ENCODE results near the gene SYK. TPM values are rescaled to one million over a fixed set of nuclear protein-coding genes. Genes with fewer than 3 reads are reported as not detected.

Gene SYK
- total RNA-seq, 1 donor from 2014 or later: 0.41 TPM

GRCh38 chr9:90927496-90927895, 125.9 kb downstream of the SYK start:
- H3K4me1 ChIP-seq (ENCODE audit: insufficient read depth, low read length): peaks cover 11% of the 10 kb centered on the region
- H3K27ac Mint-ChIP-seq (ENCODE audit: unreplicated experiment): no peak overlapping the region
- peaks cover 11% of the 10 kb centered on the region for H3K27me3 Mint-ChIP-seq (ENCODE audit: low read depth, unreplicated experiment)
- TF ChIP-seq EZH2 (IDR thresholded peaks at IDR 0.05; ENCODE audit: insufficient read depth, low read length): no peak
- no peak for TF ChIP-seq CTCF (IDR thresholded peaks at IDR 0.05; ENCODE audit: insufficient read depth, low read depth, low read length)
- no peaks in the 10 kb centered on the region for H3K36me3 Mint-ChIP-seq (ENCODE audit: low read depth, unreplicated experiment)
- no peak overlapping the region for H3K9ac ChIP-seq (ENCODE audit: low read length)
- no peak for FAIRE-seq
- no peak overlapping the region for H3K4me2 ChIP-seq (ENCODE audit: low read length)
- no peak overlapping the region for H2AFZ ChIP-seq (ENCODE audit: low read depth, low read length)
- no peak overlapping the region for H3K4me3 Mint-ChIP-seq (ENCODE audit: unreplicated experiment)
- DNase-seq (ENCODE audit: low read depth): no peak
- no peaks in the 10 kb centered on the region for H3K9me3 ChIP-seq (ENCODE audit: insufficient read depth, low read depth, low read length)
- no peak overlapping the region for H3K27ac ChIP-seq (ENCODE audit: low read depth, low read length)
- peaks cover 21% of the 10 kb centered on the region for H3K4me1 Mint-ChIP-seq (ENCODE audit: low read depth, unreplicated experiment)
- H3K4me3 ChIP-seq (ENCODE audit: insufficient read depth, low read depth, low read length): no peak overlapping the region
- no peaks in the 10 kb centered on the region for H3K36me3 ChIP-seq (ENCODE audit: insufficient read depth, low read length)
- H3K79me2 ChIP-seq (ENCODE audit: insufficient read depth, low read length): no peaks in the 10 kb centered on the region
- no peaks in the 10 kb centered on the region for H3K27me3 ChIP-seq (ENCODE audit: insufficient read depth, low read length)
- no peaks in the 10 kb centered on the region for H4K20me1 ChIP-seq (ENCODE audit: insufficient read depth, low read length)
- H3K9me3 Mint-ChIP-seq (ENCODE audit: unreplicated experiment): no peaks in the 10 kb centered on the region

- Histone ChIP-seq H3K79me2 (ENCODE audit: insufficient read depth, low read length) (no peaks in the 10 kb centered on the region), H3K27me3 (ENCODE audit: insufficient read depth, low read length) (peaks cover 4% of the 10 kb centered on the region), H3K27ac (ENCODE audit: low read depth, low read length) (no peak overlapping the region), H3K9me3 (ENCODE audit: insufficient read depth, low read depth, low read length) (no peaks in the 10 kb centered on the region), H3K36me3 (ENCODE audit: insufficient read depth, low read length) (no peaks in the 10 kb centered on the region), H2AFZ (ENCODE audit: low read depth, low read length) (no peak overlapping the region), H3K4me1 (ENCODE audit: insufficient read depth, low read length) (peaks cover 11% of the 10 kb centered on the region), H3K4me3 (ENCODE audit: insufficient read depth, low read depth, low read length) (no peak overlapping the region), H4K20me1 (ENCODE audit: insufficient read depth, low read length) (no peaks in the 10 kb centered on the region), H3K9ac (ENCODE audit: low read length) (no peak overlapping the region), H3K4me2 (ENCODE audit: low read length) (no peak overlapping the region)
- Mint-ChIP-seq H3K36me3 (ENCODE audit: low read depth, unreplicated experiment) (no peaks in the 10 kb centered on the region), H3K27ac (ENCODE audit: unreplicated experiment) (no peak overlapping the region), H3K9me3 (ENCODE audit: unreplicated experiment) (no peaks in the 10 kb centered on the region), H3K4me1 (ENCODE audit: low read depth, unreplicated experiment) (peaks cover 20% of the 10 kb centered on the region), H3K27me3 (ENCODE audit: low read depth, unreplicated experiment) (peaks cover 13% of the 10 kb centered on the region), H3K4me3 (ENCODE audit: unreplicated experiment) (no peak overlapping the region)
- DNase-seq (ENCODE audit: low read depth) (no peak), FAIRE-seq (no peak)
- no peak for TF ChIP-seq EZH2 (IDR thresholded peaks at IDR 0.05; ENCODE audit: insufficient read depth, low read length)
- TF ChIP-seq CTCF (IDR thresholded peaks at IDR 0.05; ENCODE audit: insufficient read depth, low read depth, low read length): no peak
These were observed 128.0 kb downstream of the SYK start for GRCh38 chr9:90929626-90930025.

GRCh38 chr9:90933468-90933867, 131.8 kb downstream of the SYK start:
- TF ChIP-seq CTCF (IDR thresholded peaks at IDR 0.05; ENCODE audit: insufficient read depth, low read depth, low read length) (no peak), EZH2 (IDR thresholded peaks at IDR 0.05; ENCODE audit: insufficient read depth, low read length) (no peak)
- no peak overlapping the region for H3K27ac ChIP-seq (ENCODE audit: low read depth, low read length)
- no peak overlapping the region for H3K4me2 ChIP-seq (ENCODE audit: low read length)
- Mint-ChIP-seq H3K9me3 (ENCODE audit: unreplicated experiment) (peaks cover 4% of the 10 kb centered on the region), H3K36me3 (ENCODE audit: low read depth, unreplicated experiment) (no peaks in the 10 kb centered on the region), H3K27me3 (ENCODE audit: low read depth, unreplicated experiment) (peaks cover 18% of the 10 kb centered on the region), H3K4me1 (ENCODE audit: low read depth, unreplicated experiment) (peaks cover 8% of the 10 kb centered on the region), H3K27ac (ENCODE audit: unreplicated experiment) (no peak overlapping the region), H3K4me3 (ENCODE audit: unreplicated experiment) (no peak overlapping the region)
- no peak for FAIRE-seq
- no peak overlapping the region for H2AFZ ChIP-seq (ENCODE audit: low read depth, low read length)
- H3K79me2 ChIP-seq (ENCODE audit: insufficient read depth, low read length): no peaks in the 10 kb centered on the region
- H3K9me3 ChIP-seq (ENCODE audit: insufficient read depth, low read depth, low read length): no peaks in the 10 kb centered on the region
- peaks cover 10% of the 10 kb centered on the region for H3K27me3 ChIP-seq (ENCODE audit: insufficient read depth, low read length)
- H3K36me3 ChIP-seq (ENCODE audit: insufficient read depth, low read length): no peaks in the 10 kb centered on the region
- no peak overlapping the region for H3K4me3 ChIP-seq (ENCODE audit: insufficient read depth, low read depth, low read length)
- H3K9ac ChIP-seq (ENCODE audit: low read length): no peak overlapping the region
- DNase-seq (ENCODE audit: low read depth): no peak
- H4K20me1 ChIP-seq (ENCODE audit: insufficient read depth, low read length): no peaks in the 10 kb centered on the region
- H3K4me1 ChIP-seq (ENCODE audit: insufficient read depth, low read length): peaks cover 4% of the 10 kb centered on the region
